ENCODE results near the gene POLR3C.
"Not testable (repeated sequence)": the region's sequence is repeated elsewhere in the genome, so short reads cannot be mapped to it uniquely, and the experiment has no call there.

Gene POLR3C

GRCh38 chr1:145799806-145800205 lies 24.2 kb upstream of the POLR3C start:
- TF ChIP-seq, protein P1, sequence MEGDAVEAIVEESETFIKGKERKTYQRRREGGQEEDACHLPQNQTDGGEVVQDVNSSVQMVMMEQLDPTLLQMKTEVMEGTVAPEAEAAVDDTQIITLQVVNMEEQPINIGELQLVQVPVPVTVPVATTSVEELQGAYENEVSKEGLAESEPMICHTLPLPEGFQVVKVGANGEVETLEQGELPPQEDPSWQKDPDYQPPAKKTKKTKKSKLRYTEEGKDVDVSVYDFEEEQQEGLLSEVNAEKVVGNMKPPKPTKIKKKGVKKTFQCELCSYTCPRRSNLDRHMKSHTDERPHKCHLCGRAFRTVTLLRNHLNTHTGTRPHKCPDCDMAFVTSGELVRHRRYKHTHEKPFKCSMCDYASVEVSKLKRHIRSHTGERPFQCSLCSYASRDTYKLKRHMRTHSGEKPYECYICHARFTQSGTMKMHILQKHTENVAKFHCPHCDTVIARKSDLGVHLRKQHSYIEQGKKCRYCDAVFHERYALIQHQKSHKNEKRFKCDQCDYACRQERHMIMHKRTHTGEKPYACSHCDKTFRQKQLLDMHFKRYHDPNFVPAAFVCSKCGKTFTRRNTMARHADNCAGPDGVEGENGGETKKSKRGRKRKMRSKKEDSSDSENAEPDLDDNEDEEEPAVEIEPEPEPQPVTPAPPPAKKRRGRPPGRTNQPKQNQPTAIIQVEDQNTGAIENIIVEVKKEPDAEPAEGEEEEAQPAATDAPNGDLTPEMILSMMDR (IDR thresholded peaks at IDR 0.05; ENCODE audit: extremely low read depth, insufficient read depth, missing control alignments) = no peak
- no peak for DNase-seq (ENCODE audit: low spot score)
- in situ Hi-C loops (cut with MboI; ENCODE audit: low pct_unique_long_range_greater_than_20kb, low sequenced_read_pairs, unreplicated experiment) = no loop called here

- in situ Hi-C loops (cut with MboI; ENCODE audit: low pct_unique_long_range_greater_than_20kb, low sequenced_read_pairs, unreplicated experiment) = no loop called here
- TF ChIP-seq, protein P1 (IDR thresholded peaks at IDR 0.05; ENCODE audit: extremely low read depth, insufficient read depth, missing control alignments) = no peak
- no peak for DNase-seq (ENCODE audit: low spot score)
Measured at GRCh38 chr1:145804235-145805045, 19.6 kb upstream of the POLR3C start.

- in situ Hi-C loops (cut with MboI; ENCODE audit: low pct_unique_long_range_greater_than_20kb, low sequenced_read_pairs, unreplicated experiment) = no loop called here
- DNase-seq (ENCODE audit: low spot score) = no peak
- TF ChIP-seq, protein P1 (IDR thresholded peaks at IDR 0.05; ENCODE audit: extremely low read depth, insufficient read depth, missing control alignments) = no peak
Measured at GRCh38 chr1:145805057-145805456, 18.9 kb upstream of the POLR3C start.

- in situ Hi-C loops (cut with MboI; ENCODE audit: low pct_unique_long_range_greater_than_20kb, low sequenced_read_pairs, unreplicated experiment) = no loop called here
- no peak for DNase-seq (ENCODE audit: low spot score)
- TF ChIP-seq, protein P1 (IDR thresholded peaks at IDR 0.05; ENCODE audit: extremely low read depth, insufficient read depth, missing control alignments) = no peak
Measured at GRCh38 chr1:145806408-145806807, 17.6 kb upstream of the POLR3C start.

DNA sequence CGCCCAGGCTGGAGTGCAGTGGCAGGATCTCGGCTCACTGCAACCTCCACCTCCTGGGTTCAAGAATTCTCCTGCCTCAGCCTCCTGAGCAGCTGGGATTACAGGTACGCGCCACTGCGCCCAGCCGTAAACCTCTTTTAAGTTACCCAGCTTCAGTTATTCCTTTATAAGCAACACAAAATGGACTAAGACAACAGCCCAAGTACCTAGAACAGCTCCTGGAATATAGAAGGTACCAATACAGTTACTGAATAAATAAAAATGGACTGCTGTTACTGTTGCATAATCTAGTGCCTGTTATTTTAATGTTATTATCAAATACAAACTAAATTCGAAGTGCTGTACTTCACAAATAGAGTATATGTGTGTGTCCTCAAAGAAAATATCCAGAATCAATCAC lies 17.2 kb upstream of the POLR3C start:
- in situ Hi-C loops (cut with MboI; ENCODE audit: low pct_unique_long_range_greater_than_20kb, low sequenced_read_pairs, unreplicated experiment) = no loop called here
- DNase-seq (ENCODE audit: low spot score) = no peak
- TF ChIP-seq, protein P1 (IDR thresholded peaks at IDR 0.05; ENCODE audit: extremely low read depth, insufficient read depth, missing control alignments) = no peak

- in situ Hi-C loops (cut with MboI; ENCODE audit: low pct_unique_long_range_greater_than_20kb, low sequenced_read_pairs, unreplicated experiment); DNase-seq (ENCODE audit: low spot score): not testable (repeated sequence)
Measured at GRCh38 chr1:145812977-145813810, 10.8 kb upstream of the POLR3C start.

DNA sequence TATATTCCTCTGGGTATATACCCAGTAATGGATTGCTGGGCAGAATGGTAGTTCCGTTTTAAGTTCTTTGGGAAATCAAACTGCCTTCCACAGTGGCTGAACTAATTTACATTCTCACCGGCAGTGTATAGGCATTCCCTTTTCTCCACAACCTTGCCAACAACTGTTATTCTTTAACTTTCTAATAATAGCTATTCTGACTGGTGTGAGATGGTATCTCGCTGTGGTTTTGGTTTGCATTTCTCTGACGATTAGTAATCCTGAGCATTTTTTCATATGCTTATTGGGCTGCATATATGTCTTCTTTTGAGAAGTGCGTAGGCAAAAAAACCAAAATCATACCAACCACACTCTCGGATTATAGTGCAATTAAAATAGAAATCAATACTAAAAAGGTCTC lies 5.9 kb upstream of the POLR3C start:
- DNase-seq (ENCODE audit: low spot score); in situ Hi-C loops (cut with MboI; ENCODE audit: low pct_unique_long_range_greater_than_20kb, low sequenced_read_pairs, unreplicated experiment): not testable (repeated sequence)

- in situ Hi-C loops (cut with MboI; ENCODE audit: low pct_unique_long_range_greater_than_20kb, low sequenced_read_pairs, unreplicated experiment); DNase-seq (ENCODE audit: low spot score): not testable (repeated sequence)
Measured at GRCh38 chr1:145822779-145823331, 1.1 kb upstream of the POLR3C start.
